HG03469 (cell line): ENCODE measurements around the gene BCORL1.

Experiments used
- ATAC-seq: cut with Tn5 transposase; IDR thresholded peaks from one replicate; pipeline ENCODE4 v1.9.1; 2021; ENCODE audit warnings: mild to moderate bottlenecking, moderate library complexity, moderate number of reproducible peaks; ENCODE audit not compliant: unreplicated experiment

The BCORL1 gene

DNA sequence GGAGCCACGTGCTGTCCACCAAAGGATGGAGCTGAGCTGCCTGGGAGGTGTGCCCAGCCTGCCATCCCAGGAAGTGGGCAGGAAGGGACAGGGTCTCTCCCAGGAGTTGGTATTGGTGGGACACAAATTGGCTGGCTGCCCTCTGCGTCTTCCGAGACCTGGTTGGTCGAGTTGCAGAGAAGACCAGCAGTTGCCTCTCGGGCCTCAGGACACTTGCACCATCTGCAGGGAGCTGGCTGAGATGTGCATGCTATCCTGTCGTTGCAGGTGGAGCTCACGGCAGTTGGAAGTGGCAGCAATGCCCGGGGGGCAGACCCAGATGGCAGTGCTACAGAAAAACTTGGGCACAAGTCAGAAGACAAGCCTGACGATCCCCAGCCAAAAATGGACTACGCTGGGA is 30.2 kb downstream of the BCORL1 start:
- ATAC-seq, result no peak

DNA sequence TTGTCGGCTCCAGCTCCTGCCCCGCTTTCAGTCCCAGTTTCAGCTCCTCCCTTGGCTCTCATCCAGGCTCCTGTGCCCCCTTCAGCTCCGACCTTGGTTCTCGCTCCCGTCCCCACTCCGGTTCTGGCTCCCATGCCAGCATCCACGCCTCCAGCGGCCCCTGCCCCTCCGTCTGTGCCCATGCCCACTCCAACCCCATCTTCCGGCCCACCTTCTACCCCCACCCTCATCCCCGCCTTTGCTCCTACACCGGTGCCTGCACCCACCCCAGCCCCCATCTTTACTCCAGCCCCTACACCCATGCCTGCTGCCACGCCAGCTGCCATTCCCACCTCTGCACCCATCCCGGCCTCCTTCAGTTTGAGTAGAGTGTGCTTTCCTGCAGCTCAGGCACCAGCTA is 31.2 kb downstream of the BCORL1 start:
- no peak for ATAC-seq

DNA sequence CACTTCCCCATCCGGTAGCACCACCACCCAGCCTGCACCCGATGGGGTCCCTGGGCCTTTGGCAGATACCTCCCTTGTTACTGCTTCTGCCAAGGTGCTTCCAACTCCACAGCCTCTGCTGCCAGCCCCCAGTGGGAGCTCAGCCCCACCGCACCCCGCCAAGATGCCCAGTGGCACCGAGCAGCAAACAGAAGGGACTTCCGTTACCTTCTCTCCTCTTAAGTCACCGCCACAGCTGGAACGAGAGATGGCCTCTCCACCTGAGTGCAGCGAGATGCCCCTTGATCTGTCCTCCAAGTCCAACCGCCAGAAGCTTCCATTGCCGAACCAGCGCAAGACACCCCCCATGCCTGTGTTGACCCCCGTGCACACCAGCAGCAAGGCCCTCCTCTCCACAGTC is 31.9 kb downstream of the BCORL1 start:
- no peak for ATAC-seq

GRCh38 chrX:130014770-130015169 is 32.3 kb downstream of the BCORL1 start:
- ATAC-seq, result no peak

DNA sequence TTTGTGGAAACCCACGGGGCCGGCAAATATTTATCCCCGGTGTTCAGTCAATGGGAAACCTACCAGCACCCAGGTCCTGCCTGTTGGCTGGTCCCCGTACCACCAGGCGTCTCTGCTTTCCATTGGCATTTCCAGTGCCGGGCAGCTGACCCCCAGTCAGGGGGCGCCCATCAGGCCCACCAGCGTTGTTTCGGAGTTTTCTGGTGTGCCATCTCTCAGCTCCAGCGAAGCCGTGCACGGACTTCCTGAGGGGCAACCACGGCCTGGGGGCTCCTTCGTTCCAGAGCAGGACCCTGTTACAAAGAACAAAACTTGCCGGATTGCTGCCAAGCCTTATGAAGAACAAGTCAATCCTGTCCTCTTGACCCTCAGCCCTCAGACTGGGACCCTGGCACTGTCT is 32.7 kb downstream of the BCORL1 start:
- ATAC-seq, result no peak

- no peak for ATAC-seq
Measured at GRCh38 chrX:130018143-130018542, 35.7 kb downstream of the BCORL1 start.

GRCh38 chrX:130020661-130021324 is 38.4 kb downstream of the BCORL1 start:
- ATAC-seq, result no peak

DNA sequence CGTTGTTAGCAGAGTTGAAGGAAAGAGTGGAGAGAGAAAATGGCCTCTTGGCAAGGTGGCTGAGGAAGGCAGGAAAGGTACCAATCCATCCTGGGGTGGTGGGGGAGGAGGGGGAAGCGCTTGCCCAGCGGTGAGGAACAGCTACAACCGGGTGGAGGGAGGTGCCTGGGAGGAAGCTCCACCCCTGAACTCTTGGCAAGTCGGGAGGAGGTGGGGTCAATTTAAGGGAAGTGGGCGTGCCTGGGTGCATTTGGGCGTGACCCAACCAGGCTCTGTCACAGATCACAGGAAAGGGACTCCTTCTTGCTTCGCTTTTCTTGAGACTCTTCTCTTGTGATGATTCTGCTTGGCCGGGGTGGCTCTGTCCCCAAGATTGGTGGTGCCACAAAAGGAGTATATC is 41.7 kb downstream of the BCORL1 start:
- ATAC-seq, result peak; percentile 96

DNA sequence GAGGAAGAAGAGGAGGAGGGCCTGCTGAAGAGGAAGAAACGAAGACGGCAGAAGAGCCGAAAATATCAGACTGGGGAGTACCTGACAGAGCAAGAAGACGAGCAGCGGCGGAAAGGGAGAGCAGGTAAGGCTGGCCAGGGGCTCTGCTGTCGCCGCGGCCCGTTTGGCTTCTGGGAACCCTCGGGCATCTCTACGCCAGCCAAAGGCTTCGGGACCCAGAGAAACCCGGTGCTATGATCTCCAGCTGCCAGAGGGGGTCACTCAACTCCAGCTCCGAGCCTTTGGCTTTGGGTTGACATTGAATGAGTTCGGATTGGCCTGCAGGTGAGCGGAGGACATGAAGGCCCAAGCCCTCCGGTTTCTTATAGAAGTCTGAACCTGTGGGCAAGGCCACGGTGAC is 42.8 kb downstream of the BCORL1 start:
- ATAC-seq, result no peak

DNA sequence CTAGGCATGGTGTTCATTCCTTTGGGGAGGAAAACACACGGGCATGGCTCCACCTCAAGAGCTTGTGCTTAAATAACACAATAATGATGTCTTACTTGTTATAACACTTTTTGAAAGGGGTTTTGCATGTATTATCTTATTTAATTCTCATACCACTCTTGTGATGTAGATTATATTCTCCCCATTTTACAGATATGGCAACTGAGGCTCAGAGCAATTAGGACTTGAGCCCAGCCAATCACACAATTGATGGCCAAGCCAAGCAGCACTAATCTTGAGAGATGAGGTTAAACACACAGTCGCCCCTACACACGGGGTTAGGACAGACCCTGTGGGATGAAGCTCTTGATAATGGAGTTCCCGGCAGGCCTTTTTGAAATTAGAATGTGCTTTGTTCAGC is 45.1 kb downstream of the BCORL1 start:
- no peak for ATAC-seq

DNA sequence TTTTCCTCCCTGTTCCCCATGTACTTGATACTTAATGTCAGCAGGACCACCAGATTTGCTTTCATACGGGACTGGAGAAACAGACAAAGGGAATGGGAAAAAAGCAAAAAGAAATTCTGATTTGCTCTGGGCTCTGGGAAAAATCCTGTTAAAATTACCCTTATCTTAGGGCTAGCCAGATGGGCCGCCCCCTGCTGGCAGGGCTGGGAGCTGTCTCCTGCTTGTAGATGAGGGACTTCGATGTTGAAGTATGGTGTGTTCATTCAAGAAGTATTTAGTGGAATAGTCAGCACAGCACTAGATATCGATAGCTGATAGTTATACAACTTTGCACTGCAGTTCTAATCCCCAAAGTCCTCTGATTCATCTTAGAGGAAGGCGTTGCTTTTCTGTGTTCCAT is 45.8 kb downstream of the BCORL1 start:
- no peak for ATAC-seq

GRCh38 chrX:130030826-130031225 is 48.4 kb downstream of the BCORL1 start:
- ATAC-seq, result no peak

DNA sequence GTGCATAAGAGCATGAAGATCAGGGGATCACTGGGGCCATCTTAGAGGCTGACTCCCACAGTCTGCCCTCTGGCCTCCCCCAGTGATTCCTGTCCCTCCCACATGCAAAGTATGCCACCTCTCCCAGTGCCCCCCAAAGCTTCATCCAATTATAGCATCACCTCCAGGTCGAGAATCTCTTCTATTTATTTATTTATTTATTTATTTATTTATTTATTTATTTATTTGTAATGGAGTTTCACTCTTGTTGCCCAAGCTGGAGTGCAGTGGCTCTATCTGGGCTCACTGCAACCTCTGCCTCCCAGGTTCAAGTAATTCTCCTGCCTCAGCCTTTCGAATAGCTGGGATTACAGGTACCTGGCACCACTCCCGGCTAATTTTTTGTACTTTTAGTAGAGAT is 50.1 kb downstream of the BCORL1 start:
- ATAC-seq, result no peak

DNA sequence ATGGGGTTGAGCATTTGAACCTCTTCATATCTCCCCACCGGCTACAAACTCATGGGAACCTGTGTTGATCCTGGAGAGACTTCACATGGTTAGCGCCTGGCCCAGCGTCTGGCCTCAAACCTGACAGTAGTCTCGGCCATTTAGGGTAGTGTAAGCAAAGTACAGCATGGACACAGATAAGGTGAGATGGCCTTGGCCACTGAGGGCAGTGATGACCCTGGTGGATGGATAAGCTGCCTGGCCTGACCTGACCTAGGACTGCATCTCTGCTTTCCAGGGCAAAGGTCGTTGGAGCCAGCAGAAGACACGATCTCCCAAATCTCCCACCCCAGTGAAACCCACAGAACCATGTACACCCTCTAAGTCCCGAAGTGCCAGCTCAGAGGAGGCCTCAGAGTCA is 51.7 kb downstream of the BCORL1 start:
- ATAC-seq, result no peak

GRCh38 chrX:130039847-130040246 is 57.4 kb downstream of the BCORL1 start:
- ATAC-seq, result no peak

DNA sequence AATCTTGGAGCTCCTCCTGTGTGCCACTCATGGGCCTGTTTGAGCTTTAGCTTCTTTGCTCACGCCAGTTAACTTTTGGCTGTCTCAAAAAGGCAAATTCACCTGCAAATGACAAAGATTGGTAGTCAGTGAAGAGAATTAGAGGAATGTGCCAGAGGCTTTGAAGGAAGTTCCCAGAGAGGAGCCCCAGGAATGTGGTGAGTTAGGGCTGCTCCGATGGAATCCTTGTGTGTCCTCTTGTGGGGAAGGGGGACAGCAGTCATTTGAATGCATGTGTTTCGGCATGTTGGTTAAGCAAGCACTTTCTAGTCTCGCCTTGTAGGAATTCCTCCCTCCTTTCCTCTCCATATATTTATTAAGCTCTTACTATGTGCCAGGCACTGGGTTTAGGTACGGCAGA is 65.0 kb downstream of the BCORL1 start:
- ATAC-seq, result no peak

- ATAC-seq, result no peak
Measured at GRCh38 chrX:130048686-130049222, 66.3 kb downstream of the BCORL1 start.

DNA sequence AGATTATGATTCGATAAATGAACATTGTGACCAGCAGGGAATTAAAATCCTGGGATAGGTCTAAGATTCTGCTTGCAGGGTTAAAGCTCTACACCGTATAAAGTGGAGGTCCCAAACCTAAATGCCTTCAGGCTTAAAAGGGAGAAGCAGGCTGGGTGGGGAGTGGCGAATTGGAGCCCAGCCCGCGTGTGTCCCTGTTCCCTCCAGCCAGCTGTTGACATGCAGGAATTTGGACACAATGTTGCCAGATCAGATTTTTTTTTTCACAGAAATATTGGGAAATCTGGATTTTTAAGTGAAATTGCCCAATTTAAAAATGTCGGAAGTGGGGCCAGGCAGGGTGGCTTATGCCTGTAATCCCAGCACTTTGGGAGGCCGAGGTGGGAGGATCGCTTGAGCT is 67.4 kb downstream of the BCORL1 start:
- ATAC-seq, result no peak

GRCh38 chrX:130051176-130051845 is 68.9 kb downstream of the BCORL1 start:
- ATAC-seq, result no peak

GRCh38 chrX:130053236-130053635 is 70.8 kb downstream of the BCORL1 start:
- no peak for ATAC-seq

GRCh38 chrX:130055103-130055502 is 72.7 kb downstream of the BCORL1 start:
- ATAC-seq, result no peak

GRCh38 chrX:130055899-130056298 is 73.5 kb downstream of the BCORL1 start:
- ATAC-seq, result no peak

- no peak for ATAC-seq
Measured at GRCh38 chrX:130057209-130057608, 74.8 kb downstream of the BCORL1 start.
